Measurements from ENCODE around the gene CNN2. TPM values are rescaled to one million over a fixed set of nuclear protein-coding genes. Genes with fewer than 3 reads are reported as not detected.

The CNN2 gene
- total and polyA plus RNA-seq, 9 of the 15 experiments (the other 6 are each of a cell fraction or from before 2014, with no cell fraction given) = 12.1 to 174 (median 52.7) TPM

GRCh38 chr19:982567-983170 is 43.7 kb upstream of the CNN2 start (continued):
- TF ChIP-seq SFPQ (IDR thresholded peaks at IDR 0.05; ENCODE audit: low read depth, low read length) = no peak
- TF ChIP-seq CAMTA2 (CRISPR knock-in tag; conservative IDR thresholded peaks at IDR 0.05) = no peak
- TF ChIP-seq NFE2L1 (tag; IDR thresholded peaks at IDR 0.05; ENCODE audit: borderline replicate concordance, low read depth) = no peak
- TF ChIP-seq E2F1 (CRISPR knock-in tag; IDR thresholded peaks at IDR 0.05) = 0 out of 2 replicates have a peak, but pooled peaks have one; percentile 51
- peak in 1 of 2 experiments; percentile 92; a peak in 2 of 4 replicates for TF ChIP-seq NONO (IDR thresholded peaks at IDR 0.05; ENCODE audit: low read depth in 2 of 2, low read length in 1 of 2)
- no peak for TF ChIP-seq NCOA2 (IDR thresholded peaks at IDR 0.05; ENCODE audit: partially characterized antibody in 2 of 2)
- no peak for TF ChIP-seq MAFK (IDR thresholded peaks at IDR 0.05; ENCODE audit: low read length)
- 0 out of 2 replicates have a peak, but pooled peaks have one; percentile 39 for TF ChIP-seq ZNF644 (tag; IDR thresholded peaks at IDR 0.05; ENCODE audit: low read depth)
- TF ChIP-seq CBX8 (IDR thresholded peaks at IDR 0.05; ENCODE audit: borderline replicate concordance, extremely low read depth, low read depth, low read length, poor library complexity, severe bottlenecking) = no peak
- no peak for TF ChIP-seq SIRT6 (IDR thresholded peaks at IDR 0.05; ENCODE audit: low read depth, low read length)
- TF ChIP-seq NR2C2 (CRISPR knock-in tag; IDR thresholded peaks at IDR 0.05) = no peak
- peak; percentile 33; the same call in 1 of the 2 replicates for TF ChIP-seq NR2C2 (tag; IDR thresholded peaks at IDR 0.05)
- no peak for TF ChIP-seq ZNF395 (CRISPR knock-in tag; IDR thresholded peaks at IDR 0.05)
- no peak for TF ChIP-seq MYNN (IDR thresholded peaks at IDR 0.05)
- no peak for TF ChIP-seq MYNN (CRISPR knock-in tag; IDR thresholded peaks at IDR 0.05)
- peak; percentile 55; the same call in 1 of the 2 replicates for TF ChIP-seq BHLHE40 (IDR thresholded peaks at IDR 0.05; ENCODE audit: low read length)
- no peak for TF ChIP-seq LARP7 (IDR thresholded peaks at IDR 0.05)
- TF ChIP-seq MBD1 (CRISPR knock-in tag; IDR thresholded peaks at IDR 0.05) = no peak
- no peak for TF ChIP-seq PML (IDR thresholded peaks at IDR 0.05; ENCODE audit: low read length)
- no peak for TF ChIP-seq ZNF217 (CRISPR knock-in tag; IDR thresholded peaks at IDR 0.05)
- TF ChIP-seq RHOXF2B (CRISPR knock-in tag; conservative IDR thresholded peaks at IDR 0.05) = no peak
- TF ChIP-seq RBBP5 (IDR thresholded peaks at IDR 0.05; ENCODE audit: borderline replicate concordance, insufficient read depth, low read length, poor library complexity, severe bottlenecking) = peak; percentile 26
